Smooth muscle cell (in vitro differentiated cells): ENCODE data around the gene ADAMTS4. TPM values are rescaled to one million over a fixed set of nuclear protein-coding genes. Genes with fewer than 3 reads are reported as not detected.
A peak's percentile ranks its signal among the peaks of the same experiment; 100 is the strongest.

Source experiments
- DNase-seq: peaks from one replicate; lab custom pipeline; 2025; ENCODE audit not compliant: unreplicated experiment; lab: John Stamatoyannopoulos, UW
- H2AFZ ChIP-seq: fragments of 200-600 bp; sonication (generic); 2 replicates; pipeline ENCODE4 v1.6.0; 2016; ENCODE audit warnings: antibody characterized with exemption, low read depth, mild to moderate bottlenecking
- H3F3A ChIP-seq: fragments of 200-600 bp; sonication (generic); 2 replicates; pipeline ENCODE4 v1.6.0; 2017; ENCODE audit warnings: antibody characterized with exemption, low read depth
- H3K27ac ChIP-seq: fragments of 200-600 bp; sonication (generic); 2 replicates; pipeline ENCODE4 v1.5.1; 2016; ENCODE audit warnings: low read depth, mild to moderate bottlenecking
- H3K27me3 ChIP-seq: fragments of 200-600 bp; sonication (generic); 2 replicates; pipeline ENCODE4 v1.6.1; 2016; ENCODE audit warnings: low read depth, mild to moderate bottlenecking
- H3K36me3 ChIP-seq: fragments of 200-600 bp; sonication (generic); 2 replicates; pipeline ENCODE4 v1.5.1; 2016; ENCODE audit warnings: low read depth
- H3K4me1 ChIP-seq: fragments of 200-600 bp; sonication (generic); 2 replicates; pipeline ENCODE4 v1.5.1; 2016; ENCODE audit warnings: low read depth
- H3K4me2 ChIP-seq: fragments of 200-600 bp; sonication (generic); 2 replicates; pipeline ENCODE4 v1.6.0; 2016; ENCODE audit warnings: mild to moderate bottlenecking
- H3K4me3 ChIP-seq: fragments of 200-600 bp; sonication (generic); 2 replicates; pipeline ENCODE4 v1.5.1; 2016; ENCODE audit warnings: mild to moderate bottlenecking
- H3K79me2 ChIP-seq: fragments of 200-600 bp; sonication (generic); 2 replicates; pipeline ENCODE4 v1.6.0; 2016; ENCODE audit warnings: low read depth, mild to moderate bottlenecking
- H3K9ac ChIP-seq: fragments of 200-600 bp; sonication (generic); 2 replicates; pipeline ENCODE4 v1.6.0; 2016; ENCODE audit warnings: low read depth
- H3K9me3 ChIP-seq: fragments of 200-600 bp; sonication (generic); replicated peaks from 2 replicates; pipeline ENCODE4 v1.5.1; 2016; ENCODE audit warnings: low read depth
- H4K20me1 ChIP-seq: fragments of 200-600 bp; sonication (generic); 2 replicates; pipeline ENCODE4 v1.6.0; 2016; ENCODE audit warnings: low read depth
- CTCF ChIP-seq: fragments of 200-600 bp; sonication (generic); IDR thresholded peaks from 2 replicates; pipeline ENCODE4 v1.5.1; 2017; ENCODE audit warnings: borderline replicate concordance, mild to moderate bottlenecking, antibody characterized with exemption; ENCODE audit not compliant: insufficient read depth, poor library complexity, severe bottlenecking
- WGBS: methylation state at CpG from one replicate; pipeline ENCODE4 v1.1.7; 2016; ENCODE audit warnings: low lambda C conversion rate; 5-methylcytosine and 5-hydroxymethylcytosine counted together
- polyA plus RNA-seq: library from polyadenylated mRNA; unstranded; fragments of >200 nt; fragmentation: Nextera tagmentation; extraction: Ambion mirVana; gene quantifications from 2 replicates; pipeline ENCODE4 v1.2.1, GENCODE V29; 2016
- total RNA-seq: library from RNA; depleted of rRNA; stranded (reverse); fragments of >200 nt; gene quantifications from 2 replicates; pipeline ENCODE4 v1.2.3, GENCODE V29; 2014

The ADAMTS4 gene
- total and polyA plus RNA-seq, 2 experiments from 2014 or later = 17.1 to 28.3 TPM

GRCh38 chr1:161216945-161217712, 18.3 kb upstream of the ADAMTS4 start:
- peak overlapping the region; percentile 65 for H3K9ac ChIP-seq

GRCh38 chr1:161215076-161215475, 16.2 kb upstream of the ADAMTS4 start, which contains the start of gene FCER1G:
Gene FCER1G (plus strand): TSS chr1:161215295. CDS start chr1:161215322, 27 bp downstream.
- peaks cover 13% of the 10 kb centered on the region for H3K4me1 ChIP-seq
- H3F3A ChIP-seq = peaks cover 15% of the 10 kb centered on the region
- no peak within 1 kb of the TSS for H2AFZ ChIP-seq
- H3K79me2 ChIP-seq = no peaks in the 10 kb centered on the region
- no peak within 1 kb of the TSS for H3K9ac ChIP-seq
- no peak for TF ChIP-seq CTCF
- DNase-seq = no peak
- no peak within 1 kb of the TSS for H3K4me3 ChIP-seq
- H3K9me3 ChIP-seq = no peaks in the 10 kb centered on the region
- H3K4me2 ChIP-seq = peak within 1 kb of the TSS; percentile 79
- 93% methylated on average over 10 of the region's 10 CpGs for WGBS
- H3K27ac ChIP-seq = peak within 1 kb of the TSS; percentile 92
- H3K36me3 ChIP-seq = peaks cover 27% of the 10 kb centered on the region
- no peaks in the 10 kb centered on the region for H3K27me3 ChIP-seq
- H4K20me1 ChIP-seq = no peaks in the 10 kb centered on the region

More at GRCh38 chr1:161216945-161217712, 18.3 kb upstream of the ADAMTS4 start:
- no peak for DNase-seq
- peaks cover 13% of the 10 kb centered on the region for H3K4me1 ChIP-seq
- no peaks in the 10 kb centered on the region for H3K79me2 ChIP-seq
- TF ChIP-seq CTCF = no peak
- no peaks in the 10 kb centered on the region for H4K20me1 ChIP-seq
- peak overlapping the region; percentile 79 for H3K4me2 ChIP-seq
- H2AFZ ChIP-seq = peak overlapping the region; percentile 67
- H3F3A ChIP-seq = peaks cover 15% of the 10 kb centered on the region
- H3K36me3 ChIP-seq = peaks cover 19% of the 10 kb centered on the region
- peak overlapping the region; percentile 92 for H3K27ac ChIP-seq
- H3K4me3 ChIP-seq = no peak overlapping the region
- 35% methylated on average over 7 of the region's 7 CpGs for WGBS
- no peaks in the 10 kb centered on the region for H3K9me3 ChIP-seq
- H3K27me3 ChIP-seq = no peaks in the 10 kb centered on the region

GRCh38 chr1:161214369-161214768, 15.5 kb upstream of the ADAMTS4 start:
- no peak overlapping the region for H3K4me2 ChIP-seq
- peaks cover 29% of the 10 kb centered on the region for H3K36me3 ChIP-seq
- no peak for DNase-seq
- H2AFZ ChIP-seq = no peak overlapping the region
- peaks cover 3% of the 10 kb centered on the region for H4K20me1 ChIP-seq
- H3K79me2 ChIP-seq = no peaks in the 10 kb centered on the region
- peaks cover 15% of the 10 kb centered on the region for H3F3A ChIP-seq
- WGBS = 95% methylated on average over 9 of the region's 9 CpGs
- H3K4me1 ChIP-seq = peaks cover 13% of the 10 kb centered on the region
- H3K4me3 ChIP-seq = no peak overlapping the region
- H3K27me3 ChIP-seq = no peaks in the 10 kb centered on the region
- H3K9ac ChIP-seq = no peak overlapping the region
- no peak overlapping the region for H3K27ac ChIP-seq
- no peak for TF ChIP-seq CTCF
- H3K9me3 ChIP-seq = no peaks in the 10 kb centered on the region
